Mesodermal cell (in vitro differentiated cells): ENCODE results near the gene DLD.
"Not testable (repeated sequence)": the region's sequence is repeated elsewhere in the genome, so short reads cannot be mapped to it uniquely, and the experiment has no call there.

Experiments
- H3K27ac ChIP-seq: 2 replicates; pipeline ENCODE4 v1.7.0; 2013; ENCODE audit warnings: mild to moderate bottlenecking, low read depth, low read length, moderate library complexity; ENCODE audit not compliant: severe bottlenecking
- H3K36me3 ChIP-seq: 2 replicates; pipeline ENCODE4 v1.7.1; 2013; ENCODE audit warnings: mild to moderate bottlenecking, low read length, moderate library complexity; ENCODE audit not compliant: control insufficient read depth, insufficient read depth
- H3K4me1 ChIP-seq: one replicate; pipeline ENCODE4 v1.7.1; 2013; ENCODE audit warnings: mild to moderate bottlenecking, low read length; ENCODE audit not compliant: insufficient read depth, control insufficient read depth, poor library complexity, severe bottlenecking
- H3K4me3 ChIP-seq: 2 replicates; pipeline ENCODE4 v1.7.0; 2013; ENCODE audit warnings: low read length, control low read depth, mild to moderate bottlenecking; ENCODE audit not compliant: insufficient read depth, poor library complexity, severe bottlenecking; ENCODE audit errors: extremely low read depth
- H3K9me3 ChIP-seq: 2 replicates; pipeline ENCODE4 v1.7.1; 2013; ENCODE audit warnings: mild to moderate bottlenecking, low read length, moderate library complexity; ENCODE audit not compliant: control insufficient read depth
- WGBS, 2 experiments: methylation state at CpG; one replicate each; pipeline ENCODE4 v1.1.5; 2013; ENCODE audit warnings: missing lambda C conversion rate in 2 of 2; ENCODE audit not compliant: insufficient coverage in 2 of 2; 5-methylcytosine and 5-hydroxymethylcytosine counted together

The DLD gene

GRCh38 chr7:107946881-107947280 is 55.9 kb downstream of the DLD start:
- Histone ChIP-seq H3K36me3 (peaks cover 99% of the 10 kb centered on the region), H3K27ac (peak overlapping the region; percentile 48), H3K4me1 (peaks cover 21% of the 10 kb centered on the region), H3K4me3 (no peak overlapping the region), H3K9me3 (no peaks in the 10 kb centered on the region)
- WGBS, 2 experiments = 88 to 100% methylated on average over 2 of the region's 6 CpGs

- peaks cover 99% of the 10 kb centered on the region for H3K36me3 ChIP-seq
- 86 to 90% methylated on average over 3 to 5 of the region's 7 CpGs for WGBS, 2 experiments
Measured at GRCh38 chr7:107948645-107949442, 57.9 kb downstream of the DLD start.

GRCh38 chr7:107949443-107949935 is 58.5 kb downstream of the DLD start:
- H3K27ac ChIP-seq = peak overlapping the region; percentile 82
- no peaks in the 10 kb centered on the region for H3K9me3 ChIP-seq
- WGBS, 2 experiments = 80 to 100% methylated on average over 1 of the region's 1 CpG
- peaks cover 43% of the 10 kb centered on the region for H3K4me1 ChIP-seq
- H3K36me3 ChIP-seq = peaks cover 99% of the 10 kb centered on the region
- H3K4me3 ChIP-seq = no peak overlapping the region

More at GRCh38 chr7:107948645-107949442, 57.9 kb downstream of the DLD start:
- Histone ChIP-seq H3K9me3 (no peaks in the 10 kb centered on the region), H3K4me1 (peaks cover 39% of the 10 kb centered on the region), H3K4me3 (no peak overlapping the region), H3K27ac (peak overlapping the region; percentile 82)

- peaks cover 97% of the 10 kb centered on the region for H3K36me3 ChIP-seq
- no peaks in the 10 kb centered on the region for H3K9me3 ChIP-seq
- no peak overlapping the region for H3K27ac ChIP-seq
- H3K4me1 ChIP-seq = peaks cover 43% of the 10 kb centered on the region
- H3K4me3 ChIP-seq = no peak overlapping the region
- 96 to 98% methylated on average over 10 to 13 of the region's 14 CpGs for WGBS, 2 experiments
Measured at GRCh38 chr7:107951172-107951787, 60.3 kb downstream of the DLD start.

- peaks cover 43% of the 10 kb centered on the region for H3K4me1 ChIP-seq
Measured at GRCh38 chr7:107951896-107952295, 60.9 kb downstream of the DLD start.

GRCh38 chr7:107953265-107953923 is 62.4 kb downstream of the DLD start:
- H3K27ac ChIP-seq = peak overlapping the region; percentile 75
- peaks cover 39% of the 10 kb centered on the region for H3K4me1 ChIP-seq
- no peak overlapping the region for H3K4me3 ChIP-seq
- 87% methylated on average over 10 of the region's 10 CpGs for WGBS, 2 experiments
- no peaks in the 10 kb centered on the region for H3K9me3 ChIP-seq
- peaks cover 97% of the 10 kb centered on the region for H3K36me3 ChIP-seq

More at GRCh38 chr7:107951896-107952295, 60.9 kb downstream of the DLD start:
- Histone ChIP-seq H3K9me3 (no peaks in the 10 kb centered on the region), H3K27ac (peak overlapping the region; percentile 75), H3K4me3 (no peak overlapping the region), H3K36me3 (peaks cover 97% of the 10 kb centered on the region)
- WGBS, 2 experiments = 91 to 93% methylated on average over 7 to 9 of the region's 9 CpGs

GRCh38 chr7:107953924-107954303 is 62.9 kb downstream of the DLD start:
- Histone ChIP-seq H3K36me3 (peaks cover 97% of the 10 kb centered on the region), H3K4me1 (peaks cover 39% of the 10 kb centered on the region), H3K27ac (peak overlapping the region; percentile 41), H3K4me3 (no peak overlapping the region), H3K9me3 (no peaks in the 10 kb centered on the region)
- 95 to 100% methylated on average over 2 of the region's 2 CpGs for WGBS, 2 experiments

- peaks cover 97% of the 10 kb centered on the region for H3K36me3 ChIP-seq
- 93 to 98% methylated on average over 4 of the region's 5 CpGs for WGBS, 2 experiments
- no peaks in the 10 kb centered on the region for H3K9me3 ChIP-seq
- H3K27ac ChIP-seq = no peak overlapping the region
- peaks cover 42% of the 10 kb centered on the region for H3K4me1 ChIP-seq
- H3K4me3 ChIP-seq = no peak overlapping the region
Measured at GRCh38 chr7:107955394-107955793, 64.4 kb downstream of the DLD start.

- H3K4me1 ChIP-seq = peaks cover 32% of the 10 kb centered on the region
- H3K36me3 ChIP-seq = peaks cover 97% of the 10 kb centered on the region
- WGBS, 2 experiments = 100% methylated on average over 3 of the region's 4 CpGs
- not testable (repeated sequence) for H3K9me3 ChIP-seq, H3K27ac ChIP-seq, H3K4me3 ChIP-seq
Measured at GRCh38 chr7:107956950-107957349, 66.0 kb downstream of the DLD start.

GRCh38 chr7:107957436-107957835 is 66.5 kb downstream of the DLD start:
- Histone ChIP-seq H3K4me1 (peaks cover 27% of the 10 kb centered on the region), H3K27ac (no peak overlapping the region), H3K36me3 (peaks cover 97% of the 10 kb centered on the region), H3K9me3 (no peaks in the 10 kb centered on the region), H3K4me3 (no peak overlapping the region)
- 86 to 100% methylated on average over 2 of the region's 2 CpGs for WGBS, 2 experiments
